DMS114 treated with DMSO at 0.1 percent for 48 hours (cell line): Measurements from ENCODE around the gene LUZP1.
A peak's percentile ranks its signal among the peaks of the same experiment; 100 is the strongest.
"Not testable (repeated sequence)": the region's sequence is repeated elsewhere in the genome, so short reads cannot be mapped to it uniquely, and the experiment has no call there.

ENCODE experiments used
- DNase-seq: peaks from one replicate; lab custom pipeline; 2025; ENCODE audit not compliant: unreplicated experiment; lab: John Stamatoyannopoulos, UW

The LUZP1 gene

DNA sequence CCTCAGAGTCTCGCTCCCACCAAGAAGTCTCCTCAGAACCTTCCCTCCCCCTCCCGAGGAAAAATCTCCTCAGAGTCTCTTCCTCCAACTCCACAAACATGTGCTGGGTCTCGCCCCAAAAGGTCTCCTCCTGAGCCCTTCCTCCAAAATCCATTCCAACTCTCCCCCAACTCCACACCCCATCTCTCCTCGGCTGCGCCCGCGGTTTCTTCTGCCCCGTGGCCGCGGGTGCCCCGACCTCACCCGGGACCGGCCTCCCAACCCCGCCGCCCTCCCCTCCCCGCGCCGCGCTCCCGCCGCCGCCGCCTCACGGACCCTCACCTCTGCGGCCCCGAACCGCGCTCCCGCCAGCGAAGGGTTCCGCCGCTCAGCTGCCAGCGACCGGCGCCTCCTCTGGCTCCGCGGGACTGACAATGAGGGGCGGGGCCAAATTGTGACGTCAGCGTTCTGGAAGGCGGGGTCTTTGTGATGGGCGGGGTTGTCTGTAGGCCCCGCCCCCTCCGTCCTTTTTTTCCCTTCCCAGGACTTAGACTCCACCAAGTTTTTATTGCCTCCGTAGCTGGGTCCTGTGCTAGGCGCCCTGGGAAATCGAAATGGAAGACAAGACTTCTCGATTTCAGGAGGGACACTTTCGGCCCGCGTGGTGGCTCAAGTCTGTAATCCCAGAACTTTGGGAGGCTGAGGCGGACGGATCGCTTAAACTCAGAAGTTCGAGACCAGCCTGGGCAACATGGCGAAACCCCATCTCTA lies at the start of gene LUZP1:
Gene LUZP1 (minus strand): TSS at position 412 of the 750 bp plus-strand sequence.
- peak; percentile 70 for DNase-seq

DNA sequence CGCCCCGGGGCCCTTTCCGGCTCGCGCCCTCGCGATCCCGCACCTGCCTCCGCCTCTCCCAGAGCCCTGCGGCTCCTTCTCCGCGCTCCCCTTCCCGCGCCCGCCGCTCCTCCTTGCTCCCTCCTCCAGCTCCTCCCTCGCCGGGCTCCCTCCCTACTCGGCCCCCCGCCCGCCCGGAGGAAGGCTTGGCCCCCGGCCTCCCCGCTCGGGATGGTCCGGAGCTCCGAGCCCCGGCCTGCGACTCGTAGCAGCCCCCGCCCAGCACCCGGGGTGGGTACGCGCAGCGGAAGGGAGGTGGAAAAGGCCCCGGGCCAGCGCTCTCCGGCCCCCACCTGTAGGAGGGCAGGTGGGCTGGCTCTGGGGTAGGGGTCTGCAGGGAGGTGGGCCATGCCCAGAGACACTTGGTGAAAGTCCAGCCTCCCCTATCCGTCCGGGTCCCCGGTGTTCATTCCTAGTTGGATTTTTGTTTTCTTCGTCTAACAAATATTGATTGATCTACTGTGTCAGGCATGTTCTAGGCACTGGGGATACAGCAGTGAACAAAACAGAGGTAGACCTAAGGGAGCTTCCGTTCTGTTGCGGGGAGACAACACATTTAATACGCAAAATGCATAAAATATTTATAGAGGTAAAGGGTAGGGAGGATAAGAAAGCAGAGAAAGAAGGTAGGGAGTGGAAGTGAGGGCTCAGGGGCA lies 48.9 kb upstream of the LUZP1 start, which contains the start of gene HTR1D:
Gene HTR1D (minus strand): TSS at position 82 of the 695 bp plus-strand sequence. CDS start 23,283 bp downstream, outside the sequence.
- no peak for DNase-seq

DNA sequence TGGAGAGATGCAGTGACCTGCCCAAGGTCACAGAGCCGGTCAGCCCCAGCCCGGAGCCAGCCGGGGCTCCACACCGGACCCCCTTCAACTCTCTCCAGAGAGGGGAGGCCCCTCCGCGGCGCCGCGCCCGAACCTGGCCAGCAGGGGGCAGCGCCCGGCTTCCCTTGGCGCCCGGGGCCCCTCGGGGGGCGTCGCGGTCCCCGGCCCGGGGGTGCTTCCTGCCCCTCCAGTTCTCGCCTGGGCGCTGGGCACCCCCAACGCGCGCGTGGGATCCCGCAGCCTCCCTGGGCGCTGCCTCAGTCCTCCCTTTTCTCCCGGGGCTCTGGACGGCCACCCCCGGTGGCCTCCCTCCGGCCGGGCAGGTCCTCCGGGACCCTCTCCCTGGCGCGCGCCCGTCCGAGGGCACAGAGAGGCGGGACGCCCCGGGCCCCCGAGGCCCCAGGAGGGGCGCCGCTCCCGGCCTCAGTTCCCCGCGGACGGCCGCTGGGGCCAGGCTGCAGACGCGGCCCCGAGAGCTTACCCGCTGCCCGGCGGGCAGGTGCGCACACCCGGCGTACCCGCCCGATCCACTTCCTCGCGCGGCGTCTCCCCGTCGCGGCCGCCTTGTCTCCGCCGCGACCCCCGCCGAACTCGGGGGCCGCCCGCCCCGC lies 48.2 kb upstream of the LUZP1 start:
- DNase-seq = no peak

DNA sequence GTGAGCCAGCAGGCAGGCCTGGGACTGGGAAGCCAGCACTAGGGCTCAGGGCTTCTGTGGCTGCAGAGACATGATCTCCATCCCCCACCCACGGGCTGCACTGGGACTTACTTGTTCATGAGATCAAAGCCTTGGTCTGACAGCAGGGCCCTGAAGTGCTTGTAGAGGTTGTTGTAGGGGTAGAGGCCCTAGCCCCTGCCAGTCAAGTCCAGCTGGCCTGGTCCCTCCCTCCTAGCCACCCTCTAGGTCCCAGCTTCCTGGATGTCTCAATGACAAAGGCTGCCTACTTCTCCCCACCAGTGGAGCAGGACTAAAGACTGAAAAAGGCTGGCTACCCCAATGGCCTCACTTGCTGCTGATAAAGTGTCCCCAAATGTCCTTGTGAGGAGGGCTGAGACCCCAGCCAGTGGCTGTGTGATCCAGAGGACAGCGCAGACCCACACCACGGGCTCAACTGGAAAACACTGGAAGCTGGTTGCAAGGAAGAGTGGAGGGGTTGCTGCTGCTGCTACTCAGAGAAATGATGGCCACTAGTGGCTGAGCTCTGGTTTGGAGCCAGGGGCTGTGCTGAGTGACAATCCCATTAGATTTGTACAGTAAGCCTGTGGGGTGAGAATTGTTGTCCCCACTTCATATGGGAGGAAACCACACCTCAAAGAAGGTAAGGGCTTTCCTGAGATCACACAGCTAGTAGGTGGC lies 47.2 kb upstream of the LUZP1 start:
- DNase-seq = no peak

DNA sequence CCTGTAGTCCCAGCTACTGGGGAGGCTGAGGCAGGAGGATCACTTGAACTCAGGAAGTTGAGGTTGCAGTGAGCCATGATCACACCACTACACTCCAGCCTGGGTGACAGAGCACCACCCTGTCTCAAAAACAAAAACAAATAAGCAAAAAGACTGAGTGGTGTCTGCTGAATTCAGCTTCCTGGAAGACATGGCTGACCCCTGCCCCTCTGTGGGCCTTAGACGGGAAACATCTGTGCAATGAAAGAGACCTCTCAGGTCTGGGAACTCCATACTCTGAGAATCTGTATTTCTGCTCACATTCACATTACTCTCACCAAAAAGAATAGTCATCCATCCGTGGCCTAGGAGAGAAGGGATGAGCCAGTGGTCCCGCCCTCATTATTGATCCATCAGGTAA lies 46.6 kb upstream of the LUZP1 start:
- DNase-seq = no peak

DNA sequence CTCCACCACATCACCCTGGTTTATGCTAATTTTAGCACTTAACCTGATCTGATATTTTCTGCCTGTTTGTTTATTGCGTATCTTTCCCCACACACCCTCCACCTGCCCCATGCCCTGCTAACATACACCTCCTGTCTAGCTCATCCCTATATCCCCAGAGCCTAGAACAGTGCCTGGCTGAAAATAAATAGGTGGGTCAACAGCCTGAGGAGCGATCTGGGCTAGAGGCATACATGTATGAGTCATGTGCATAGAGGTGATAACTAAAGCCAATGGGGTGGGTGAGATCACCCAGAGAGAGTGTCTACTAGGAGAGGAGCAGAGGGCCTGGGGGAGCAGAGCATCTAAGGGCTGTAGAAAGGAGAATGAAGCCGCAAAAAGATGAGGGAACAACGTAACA lies 46.0 kb upstream of the LUZP1 start:
- no peak for DNase-seq

DNA sequence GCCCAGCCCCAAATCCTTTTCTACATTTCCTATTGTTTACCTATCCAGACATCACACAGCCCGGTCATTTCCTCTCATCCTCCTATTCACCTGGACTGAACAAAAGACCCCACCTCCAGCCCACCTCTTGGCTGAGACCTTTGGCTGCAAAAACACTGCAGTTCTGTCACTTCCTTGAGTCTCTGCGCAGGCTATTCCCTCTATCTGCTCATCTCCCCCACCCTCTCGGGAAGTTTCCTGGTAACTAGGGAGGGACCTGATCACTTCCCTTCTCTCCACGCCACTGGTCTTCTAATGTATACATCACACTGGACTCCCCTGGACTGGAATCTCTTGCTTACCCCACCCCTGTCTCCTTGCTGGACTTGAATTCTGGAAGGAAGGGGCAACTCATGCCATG lies 43.3 kb upstream of the LUZP1 start:
- DNase-seq = no peak

DNA sequence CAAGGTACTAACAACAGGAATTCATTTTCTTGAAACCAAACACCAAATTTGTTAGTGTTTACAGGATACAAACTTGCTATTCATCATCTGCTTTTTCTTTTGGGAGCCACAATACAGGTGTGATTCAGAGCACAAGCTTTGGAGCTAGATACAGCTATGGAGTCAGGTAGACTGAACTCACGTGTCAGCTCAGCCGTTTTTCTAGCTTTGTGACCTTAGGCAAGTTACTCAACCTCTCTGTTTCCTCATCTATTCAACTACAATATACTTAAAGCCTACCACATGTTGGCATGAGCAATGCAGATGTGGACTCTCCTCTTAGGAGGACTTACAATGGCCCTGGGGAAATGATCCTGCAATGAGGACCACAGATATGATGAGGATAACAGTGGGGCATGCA lies 42.3 kb upstream of the LUZP1 start:
- no peak for DNase-seq

DNA sequence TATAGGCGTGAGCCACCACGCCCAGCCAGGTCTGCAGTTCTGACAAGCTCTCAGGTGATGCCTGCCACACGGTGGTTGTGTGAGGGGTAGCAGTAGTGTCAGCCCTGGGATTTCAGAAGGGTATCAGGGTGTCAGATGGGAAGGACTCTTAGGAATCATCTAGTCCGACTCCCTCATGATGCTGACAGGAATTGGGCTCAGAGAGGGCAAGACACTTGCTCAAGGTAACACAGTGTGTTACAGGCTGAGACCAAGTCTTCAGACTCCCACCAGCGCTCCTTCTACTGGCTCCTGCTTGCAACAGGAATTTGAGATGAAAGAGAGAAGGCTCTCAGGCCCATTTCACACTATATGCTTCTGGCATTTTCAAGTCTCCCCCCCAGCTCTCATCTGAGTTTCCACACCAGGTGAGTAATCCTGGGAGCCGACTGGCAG lies 41.7 kb upstream of the LUZP1 start:
- DNase-seq = no peak

DNA sequence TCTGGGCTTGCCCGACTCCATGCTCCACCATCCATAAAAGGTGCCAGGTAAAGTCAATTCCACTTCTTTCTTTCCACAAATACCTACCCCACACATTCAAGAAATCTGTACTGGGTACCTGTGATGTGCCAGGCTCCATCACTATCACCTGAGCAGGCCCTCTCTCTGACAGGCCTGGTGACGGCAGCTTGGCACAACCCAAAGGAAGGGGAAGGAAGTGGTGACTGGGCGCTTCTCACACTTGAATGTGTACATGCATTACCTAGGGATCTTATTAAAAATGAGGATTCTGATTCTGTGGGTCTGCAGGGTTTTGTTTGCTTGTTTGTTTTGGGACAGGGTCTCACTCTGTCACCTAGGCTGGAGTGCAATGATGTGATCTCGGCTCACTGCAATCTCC lies 41.1 kb upstream of the LUZP1 start:
- no peak for DNase-seq

DNA sequence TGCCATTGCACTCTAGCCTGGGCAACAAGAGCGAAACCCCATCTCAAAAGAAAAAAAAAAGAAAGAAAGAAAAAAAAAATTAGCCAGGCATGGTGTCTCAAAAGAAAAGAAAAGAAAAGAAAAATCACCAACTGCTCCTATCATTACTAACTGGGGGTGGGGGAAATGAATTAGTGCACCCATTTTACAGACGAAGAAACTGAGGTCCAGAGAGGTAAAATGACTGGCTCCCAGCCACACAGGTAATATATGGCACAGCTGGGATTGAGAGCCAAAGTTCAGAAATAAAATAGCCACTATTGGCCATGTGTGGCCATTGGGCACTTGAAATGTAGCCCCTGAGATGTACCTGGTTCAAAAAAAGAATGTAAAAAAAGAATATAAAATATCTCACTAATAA lies 39.9 kb upstream of the LUZP1 start:
- no peak for DNase-seq

DNA sequence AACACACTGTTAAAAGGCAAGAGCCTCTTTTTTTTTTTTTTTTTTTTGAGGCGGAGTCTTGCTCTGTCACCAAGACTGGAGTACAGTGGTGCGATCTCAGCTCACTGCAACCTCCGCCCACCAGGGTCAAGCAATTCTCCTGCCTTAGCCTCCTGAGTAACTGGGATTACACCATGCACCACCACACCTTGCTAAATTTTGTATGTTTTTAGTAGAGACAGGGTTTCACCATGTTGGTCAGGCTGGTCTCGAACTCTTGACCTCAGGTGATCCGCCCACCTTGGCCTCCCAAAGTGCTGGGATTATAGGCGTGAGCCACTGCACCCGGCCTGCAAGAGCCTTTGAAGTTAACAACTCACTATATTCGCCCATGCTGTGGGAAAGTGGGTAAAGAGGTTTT lies 39.1 kb upstream of the LUZP1 start:
- not testable (repeated sequence) for DNase-seq

DNA sequence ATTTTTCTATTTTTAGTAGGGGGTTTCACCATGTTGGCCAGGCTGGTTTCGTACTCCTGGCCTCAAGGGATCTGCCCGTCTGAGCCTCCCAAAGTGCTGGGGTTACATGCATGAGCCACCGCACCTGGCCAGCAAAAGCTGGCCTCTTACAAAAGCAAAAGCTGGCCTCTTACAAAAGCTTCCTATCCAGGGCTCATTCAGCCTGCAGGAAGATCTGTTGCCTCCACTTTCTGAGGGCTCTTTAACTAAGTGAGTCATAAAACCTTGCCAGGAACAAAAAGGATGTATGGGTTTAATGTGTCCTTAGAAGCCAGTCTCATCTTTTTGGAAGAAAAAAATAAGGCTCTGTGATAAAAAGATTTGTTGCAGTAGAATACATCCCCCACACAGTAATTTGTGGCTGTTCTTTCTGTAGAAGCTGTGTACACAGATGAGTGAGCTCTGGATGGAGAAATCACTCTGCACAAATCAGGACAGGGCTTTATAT lies 33.6 kb upstream of the LUZP1 start:
- no peak for DNase-seq

DNA sequence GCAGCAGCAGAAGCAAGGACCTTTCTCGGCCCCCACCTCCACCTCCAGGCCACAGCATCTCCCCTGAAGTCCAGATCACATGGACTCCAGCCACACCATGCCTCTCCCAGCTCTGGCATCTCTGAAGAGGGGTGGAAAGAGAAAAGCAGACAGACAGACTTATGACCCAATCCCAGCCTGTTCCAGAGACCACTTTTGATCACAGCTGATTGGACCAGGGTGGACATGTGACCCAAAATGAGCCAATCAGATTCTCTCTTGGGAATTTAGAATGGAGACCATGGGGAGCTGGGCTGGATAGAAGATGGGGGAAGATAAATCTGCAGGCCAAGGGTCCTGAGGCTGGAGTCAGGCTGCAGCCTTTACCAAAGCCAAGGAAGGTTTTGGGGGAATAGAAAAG lies 32.2 kb upstream of the LUZP1 start:
- DNase-seq = no peak

DNA sequence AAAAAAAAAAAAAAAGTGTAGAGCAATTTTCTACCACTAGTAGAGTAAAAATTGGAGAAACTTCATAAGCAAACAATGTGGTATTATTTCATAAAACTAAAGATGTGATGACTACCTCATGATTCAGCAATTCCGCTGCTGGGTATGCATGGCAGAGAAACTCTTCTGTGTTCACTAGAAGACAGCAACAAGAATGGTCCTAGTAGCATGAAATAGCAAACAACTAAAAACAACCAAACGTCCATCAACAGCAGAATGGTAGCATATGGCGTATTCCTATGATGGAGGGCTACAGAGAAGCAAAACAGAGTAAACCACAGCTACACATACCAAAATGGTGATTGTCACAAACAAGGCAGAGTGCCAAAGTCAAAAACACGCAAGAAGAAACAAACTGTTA lies 29.7 kb upstream of the LUZP1 start:
- DNase-seq = no peak

DNA sequence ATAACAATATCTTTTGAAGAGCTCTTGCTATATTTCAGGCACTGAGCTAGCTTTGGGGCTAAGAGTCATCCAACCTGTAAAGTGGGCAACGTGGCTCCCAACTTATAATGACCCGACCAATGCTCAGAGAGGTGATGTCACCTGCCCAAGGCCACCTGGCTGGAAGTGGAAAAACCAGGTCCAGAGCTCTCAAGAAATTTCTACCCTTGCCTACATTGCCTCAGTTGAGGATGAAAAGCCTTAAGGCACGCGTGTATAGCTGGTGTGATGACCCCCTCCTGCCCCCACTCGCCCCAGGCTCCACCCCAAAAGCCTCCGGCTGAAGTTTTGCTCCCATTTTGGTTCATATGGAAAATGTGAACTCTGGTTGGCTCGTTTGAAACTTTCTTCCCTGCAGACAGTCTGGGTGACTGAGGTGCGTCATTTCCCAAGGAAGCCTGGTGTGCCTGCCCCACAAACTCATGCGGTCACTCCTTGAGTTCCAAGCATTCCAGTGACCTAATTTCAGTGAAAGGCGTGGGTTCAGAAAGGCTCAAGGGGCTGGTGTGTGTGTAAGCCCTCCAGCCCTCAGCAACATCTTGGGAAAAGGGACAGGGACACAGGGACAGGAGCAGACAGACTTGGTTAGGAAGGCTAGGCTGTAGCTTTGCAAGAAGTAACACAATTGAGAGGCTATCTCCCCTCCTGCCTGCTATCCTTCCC lies 28.1 kb upstream of the LUZP1 start:
- DNase-seq = no peak

DNA sequence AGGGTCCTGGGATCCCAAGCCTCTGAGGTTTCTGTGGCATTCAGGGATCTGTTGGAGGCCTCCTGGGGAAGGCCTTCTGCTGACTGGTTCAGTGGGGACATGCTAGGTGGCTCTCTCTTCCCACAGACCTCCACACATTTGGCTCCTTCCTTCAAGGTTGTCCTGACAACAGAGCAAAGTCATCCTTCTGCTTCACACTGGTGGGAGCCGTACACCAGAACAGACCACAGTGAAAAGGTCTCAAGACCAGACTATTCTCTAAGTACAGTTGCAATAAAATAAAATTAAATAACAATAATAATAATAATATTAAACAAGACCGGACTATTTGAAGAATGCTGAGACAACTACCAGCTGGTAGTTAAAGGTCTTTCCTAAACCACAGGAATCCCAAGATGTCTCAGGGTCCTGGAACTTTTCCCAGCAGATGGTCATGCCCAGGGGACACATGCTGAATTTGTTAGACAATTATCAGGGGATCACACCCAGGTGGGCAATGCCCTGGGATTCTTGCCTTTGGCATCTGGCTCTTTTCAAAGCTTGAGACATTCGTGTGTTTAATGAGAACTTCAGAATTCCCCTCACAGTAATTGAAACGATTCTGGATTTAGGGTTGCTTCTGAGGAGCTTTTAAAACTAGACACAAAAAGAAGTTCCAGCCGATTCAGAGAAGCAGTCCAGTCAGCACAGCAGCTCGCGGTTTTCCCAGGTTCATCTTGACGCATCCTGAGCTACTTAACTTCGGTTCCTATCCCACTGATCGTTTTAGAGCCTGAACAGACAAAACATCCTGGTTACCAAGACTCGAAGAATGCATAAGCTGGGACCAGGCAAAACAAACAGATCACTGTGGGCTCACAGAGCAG lies 25.7 kb upstream of the LUZP1 start:
- no peak for DNase-seq

DNA sequence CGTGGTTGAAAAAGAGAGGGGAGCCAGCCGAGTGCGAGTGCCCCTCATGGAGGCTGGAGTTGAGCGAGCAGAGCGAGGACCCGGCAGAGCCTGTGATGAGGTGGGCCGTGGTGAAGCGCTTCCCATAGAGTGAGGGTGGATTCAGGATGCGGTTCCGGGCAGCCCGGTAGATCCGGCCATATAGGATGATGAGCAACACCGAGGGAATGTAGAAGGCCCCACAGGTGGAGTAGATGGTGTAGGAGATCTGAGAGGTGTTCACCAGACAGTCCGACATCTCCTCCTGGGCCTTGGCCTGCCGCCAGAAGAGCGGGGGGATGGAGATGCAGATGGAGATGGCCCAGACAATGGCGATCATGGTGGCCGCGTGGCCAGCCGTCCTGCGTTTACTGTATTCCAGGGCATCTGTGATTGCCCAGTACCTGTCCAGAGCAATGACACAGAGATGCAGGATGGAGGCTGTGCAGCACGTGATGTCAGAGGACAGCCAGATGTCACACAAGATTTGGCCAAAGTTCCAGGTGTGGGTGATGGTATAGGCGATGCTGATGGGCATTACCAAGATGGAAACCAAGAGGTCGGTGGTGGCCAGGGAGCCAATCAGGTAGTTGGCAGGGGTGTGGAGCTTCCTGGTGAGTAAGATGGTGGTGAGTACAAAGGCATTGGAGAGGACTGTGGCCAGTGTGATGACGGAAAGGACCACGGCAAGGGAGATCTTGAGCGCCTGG lies 24.9 kb upstream of the LUZP1 start:
- no peak for DNase-seq

DNA sequence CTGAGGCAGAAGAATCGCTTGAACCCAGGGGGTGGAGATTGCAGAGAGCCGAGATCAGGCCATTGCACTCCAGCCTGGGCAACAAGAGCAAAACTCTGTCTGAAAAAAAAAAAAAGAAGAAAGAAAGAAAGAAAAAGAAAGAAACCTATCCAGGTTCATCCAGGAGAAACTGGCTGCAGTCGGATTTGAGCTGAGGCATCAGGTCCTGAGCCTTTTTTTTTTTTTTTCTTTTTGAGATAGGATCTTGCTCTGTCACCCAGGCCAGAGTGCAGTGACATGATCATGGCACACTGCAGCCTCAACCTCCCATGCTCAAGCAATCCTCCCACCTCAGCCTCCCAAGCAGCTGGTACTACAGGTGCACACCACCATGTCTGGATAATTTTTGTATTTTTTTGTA lies 22.5 kb upstream of the LUZP1 start:
- DNase-seq = no peak
